Naive B cell (primary cell): Measurements from ENCODE around the gene DLAT. TPM values are rescaled to one million over a fixed set of nuclear protein-coding genes. Genes with fewer than 3 reads are reported as not detected.
"Not testable (repeated sequence)": the region's sequence is repeated elsewhere in the genome, so short reads cannot be mapped to it uniquely, and the experiment has no call there.

Experiments used
- ATAC-seq, 2 donors: fragments of 150-1000 bp; cut with Tn5 transposase; 2 replicates each; pipeline ENCODE4 v1.10.0; 2021; ENCODE audit warnings: low read depth in 2 of 2, mild to moderate bottlenecking in 2 of 2, moderate library complexity in 2 of 2
- DNase-seq: peaks from one replicate; pipeline ENCODE4 v3.0.0; 2022
- H3K27ac Mint-ChIP-seq, 6 donors: one replicate each; pipeline ENCODE4 v1.8.0; 2020 to 2022; ENCODE audit warnings: mild to moderate bottlenecking in 6 of 6, mixed read lengths in 6 of 6, moderate library complexity in 5 of 6, inconsistent platforms in 2 of 6
- H3K27me3 Mint-ChIP-seq, 3 donors: one replicate each; pipeline ENCODE4 v1.8.0; 2021 to 2022; ENCODE audit warnings: mixed read lengths in 3 of 3, mild to moderate bottlenecking in 1 of 3
- H3K36me3 Mint-ChIP-seq, 2 donors: one replicate each; pipeline ENCODE4 v1.8.0; 2020 to 2022; ENCODE audit warnings: mixed read lengths in 2 of 2, inconsistent platforms in 1 of 2, mild to moderate bottlenecking in 1 of 2
- H3K4me1 Mint-ChIP-seq, 3 donors: one replicate each; pipeline ENCODE4 v1.8.0; 2020 to 2022; ENCODE audit warnings: mixed read lengths in 3 of 3, inconsistent platforms in 1 of 3, mild to moderate bottlenecking in 1 of 3, moderate library complexity in 1 of 3
- H3K4me3 Mint-ChIP-seq, 8 donors: one replicate each; pipeline ENCODE4 v1.8.0; 2020 to 2022; ENCODE audit warnings: mild to moderate bottlenecking in 8 of 8, mixed read lengths in 8 of 8, moderate library complexity in 8 of 8, inconsistent platforms in 2 of 8
- H3K9me3 Mint-ChIP-seq, 7 donors: one replicate each; pipeline ENCODE4 v1.8.0; 2020 to 2022; ENCODE audit warnings: mixed read lengths in 7 of 7, mild to moderate bottlenecking in 5 of 7, inconsistent platforms in 2 of 7, moderate library complexity in 1 of 7
- polyA plus RNA-seq, 6 donors: library from polyadenylated mRNA; unstranded; fragments of 300-500 nt; fragmentation: Illumina TruSeq; gene quantifications; one replicate each; pipeline ENCODE4 v1.2.3, GENCODE V29; 2021; ENCODE audit warnings: low read depth in 6 of 6

DLAT gene
- polyA plus RNA-seq, 6 donors from 2014 or later: 24.6 to 38.8 (median 28.0) TPM

GRCh38 chr11:111990381-111990780 lies 34.8 kb upstream of the DLAT start:
- Mint-ChIP-seq H3K36me3 (no peaks in the 10 kb centered on the region), H3K4me3 (no peak overlapping the region), H3K27me3 (peaks cover 0 to 9% (median 7%) of the 10 kb centered on the region in 3 donors), H3K4me1 (no peaks in the 10 kb centered on the region), H3K27ac (no peak overlapping the region), H3K9me3 (no peaks in the 10 kb centered on the region)
- ATAC-seq (no peak), DNase-seq (no peak)

- no peak for DNase-seq
- H3K27me3 Mint-ChIP-seq: peaks cover 0 to 9% (median 7%) of the 10 kb centered on the region in 3 donors
- no peak overlapping the region for H3K27ac Mint-ChIP-seq
- no peak for ATAC-seq
- no peaks in the 10 kb centered on the region for H3K9me3 Mint-ChIP-seq
- H3K4me1 Mint-ChIP-seq: no peaks in the 10 kb centered on the region
- no peak overlapping the region for H3K4me3 Mint-ChIP-seq
- H3K36me3 Mint-ChIP-seq: no peaks in the 10 kb centered on the region
These were observed 32.9 kb upstream of the DLAT start for GRCh38 chr11:111992206-111992855.

DNA sequence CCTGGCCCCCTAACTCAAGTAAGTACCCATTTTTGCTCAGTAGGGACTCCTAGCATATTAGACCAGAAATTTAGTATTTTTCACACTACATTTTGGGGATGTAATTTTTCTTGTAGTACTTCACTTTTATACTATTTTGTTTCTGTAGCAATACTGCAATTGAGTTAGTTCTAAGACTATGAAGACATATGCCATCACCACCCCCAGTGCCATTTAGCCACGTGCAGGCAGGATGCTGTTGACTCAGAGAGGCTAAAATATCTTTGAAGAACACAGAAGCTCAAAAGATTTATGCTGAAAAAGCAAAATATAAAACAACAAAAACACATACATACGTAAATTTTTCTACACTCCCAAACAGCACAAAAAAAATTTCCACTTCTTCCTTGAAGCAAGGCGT lies 29.1 kb upstream of the DLAT start:
- Mint-ChIP-seq H3K4me1 (peaks cover 0 to 4% (median 3%) of the 10 kb centered on the region in 3 donors), H3K27ac (peak overlapping the region in 1 of 6 donors; percentile 26), H3K27me3 (peaks cover 3 to 8% (median 7%) of the 10 kb centered on the region in 3 donors), H3K9me3 (no peaks in the 10 kb centered on the region), H3K36me3 (no peaks in the 10 kb centered on the region), H3K4me3 (peak overlapping the region in 1 of 8 donors; percentile 16)
- DNase-seq: no peak
- no peak for ATAC-seq

DNA sequence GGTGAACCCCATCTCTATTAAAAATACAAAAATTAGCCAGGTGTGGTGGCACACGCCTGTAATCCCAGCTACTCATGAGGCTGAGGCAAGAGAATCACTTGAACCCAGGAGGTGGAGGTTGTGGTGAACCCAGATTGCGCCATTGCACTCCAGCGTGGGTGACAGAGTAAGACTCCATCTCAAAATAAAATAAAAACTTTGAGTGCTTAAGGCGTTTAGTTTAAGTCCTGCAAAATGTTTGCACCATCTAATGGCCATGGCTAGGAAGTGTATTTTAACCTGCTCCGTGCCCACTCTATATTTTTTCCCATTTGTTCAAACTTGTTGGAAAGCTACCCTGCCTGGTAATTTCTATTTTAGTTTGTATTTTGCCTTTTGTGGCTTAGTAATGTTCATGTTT lies 28.5 kb upstream of the DLAT start:
- H3K27me3 Mint-ChIP-seq, H3K27ac Mint-ChIP-seq, ATAC-seq, H3K9me3 Mint-ChIP-seq, H3K4me3 Mint-ChIP-seq, DNase-seq, H3K4me1 Mint-ChIP-seq, H3K36me3 Mint-ChIP-seq: not testable (repeated sequence)

DNA sequence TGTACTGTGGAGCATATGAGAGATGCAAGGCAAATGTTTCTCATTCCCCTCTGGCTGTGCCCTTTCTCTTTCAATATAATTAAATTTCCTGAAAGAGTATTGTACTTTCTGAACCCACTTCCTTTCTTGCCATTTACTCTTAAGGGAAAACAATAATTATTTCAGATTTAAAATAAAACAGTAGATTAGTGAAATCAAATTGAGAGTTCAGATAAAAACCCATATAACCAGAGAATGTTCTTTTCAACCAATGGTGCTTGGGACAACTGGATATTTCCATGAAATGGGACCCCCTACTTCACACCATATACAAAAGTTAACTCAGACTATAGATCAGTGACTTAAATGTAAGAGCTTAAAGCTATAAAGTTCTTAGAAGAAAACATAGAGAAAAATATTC lies 26.1 kb upstream of the DLAT start:
- Mint-ChIP-seq H3K4me1 (peaks cover 0 to 5% (median 3%) of the 10 kb centered on the region in 3 donors), H3K36me3 (no peaks in the 10 kb centered on the region), H3K27ac (peak overlapping the region in 1 of 6 donors; percentile 26), H3K9me3 (no peaks in the 10 kb centered on the region), H3K4me3 (no peak overlapping the region), H3K27me3 (peaks cover 0 to 8% (median 7%) of the 10 kb centered on the region in 3 donors)
- ATAC-seq: no peak
- no peak for DNase-seq

DNA sequence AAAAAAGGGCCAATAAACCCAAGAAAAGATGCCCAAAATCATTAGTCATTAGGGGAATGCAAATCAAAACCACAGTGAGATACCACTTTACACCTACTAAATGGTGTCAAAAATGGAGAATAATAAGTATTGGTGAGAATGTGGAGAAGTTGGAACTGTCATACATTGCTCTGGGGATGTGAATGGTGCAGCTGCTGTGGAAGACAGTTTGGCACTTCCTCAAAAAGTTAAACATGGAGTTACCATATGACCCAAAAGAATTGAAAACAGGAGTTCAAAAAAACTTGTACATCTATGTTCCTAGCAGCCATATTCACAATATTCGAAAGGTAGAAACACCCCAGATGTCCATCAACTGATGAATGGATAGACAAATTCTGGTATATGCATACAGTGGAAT lies 24.5 kb upstream of the DLAT start:
- no peak for DNase-seq
- no peak overlapping the region for H3K4me3 Mint-ChIP-seq
- peaks cover 3 to 7% (median 6%) of the 10 kb centered on the region in 3 donors for H3K4me1 Mint-ChIP-seq
- no peak for ATAC-seq
- no peaks in the 10 kb centered on the region for H3K36me3 Mint-ChIP-seq
- H3K9me3 Mint-ChIP-seq: no peaks in the 10 kb centered on the region
- H3K27ac Mint-ChIP-seq: no peak overlapping the region
- H3K27me3 Mint-ChIP-seq: peaks cover 6 to 13% (median 8%) of the 10 kb centered on the region in 3 donors

DNA sequence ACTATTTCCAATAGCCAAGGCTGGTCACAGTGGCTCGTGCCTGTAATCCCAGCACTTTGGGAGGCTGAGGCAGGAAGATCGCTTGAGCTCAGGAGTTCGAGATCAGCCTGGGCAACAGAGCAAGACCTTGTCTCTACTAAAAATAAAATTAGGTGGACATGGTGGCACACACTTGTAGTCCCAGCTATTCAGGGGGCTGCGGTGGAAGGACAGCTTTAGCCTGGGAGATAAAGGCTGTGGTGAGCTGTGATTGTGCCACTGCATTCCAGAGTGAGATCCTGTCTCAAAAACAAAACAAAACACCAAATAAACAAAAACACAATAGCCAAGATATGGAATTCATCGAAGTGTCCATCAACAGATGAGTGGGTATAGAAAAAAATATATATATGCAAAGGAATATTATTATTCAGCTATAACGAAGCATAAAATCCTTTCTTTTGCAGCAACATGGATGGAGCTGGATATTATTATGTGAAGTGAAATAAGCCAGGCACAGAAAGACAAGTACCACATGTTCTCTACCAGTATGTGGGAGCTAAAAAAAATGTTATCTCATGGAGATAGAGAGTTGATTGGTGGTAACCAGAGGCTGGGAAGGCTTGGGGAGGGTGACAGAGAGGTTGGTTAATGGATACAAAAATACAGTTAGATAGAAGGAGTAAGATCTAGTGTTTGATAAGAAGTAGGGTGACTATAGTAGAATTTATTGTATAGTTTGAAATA lies 22.6 kb upstream of the DLAT start:
- H3K4me3 Mint-ChIP-seq: no peak overlapping the region
- H3K4me1 Mint-ChIP-seq: peaks cover 3 to 6% (median 6%) of the 10 kb centered on the region in 3 donors
- DNase-seq (no peak), ATAC-seq (no peak)
- H3K36me3 Mint-ChIP-seq: no peaks in the 10 kb centered on the region
- H3K27ac Mint-ChIP-seq: peak overlapping the region in 1 of 6 donors; percentile 2
- peaks cover 13 to 19% (median 13%) of the 10 kb centered on the region in 3 donors for H3K27me3 Mint-ChIP-seq
- H3K9me3 Mint-ChIP-seq: no peaks in the 10 kb centered on the region

- ATAC-seq (peak; percentile 80 to 82), DNase-seq (peak; percentile 10)
- Mint-ChIP-seq H3K4me3 (no peak overlapping the region), H3K9me3 (no peaks in the 10 kb centered on the region), H3K27ac (peak overlapping the region in 1 of 6 donors; percentile 44), H3K27me3 (peaks cover 13 to 34% (median 25%) of the 10 kb centered on the region in 3 donors), H3K36me3 (no peaks in the 10 kb centered on the region), H3K4me1 (peaks cover 0 to 6% (median 3%) of the 10 kb centered on the region in 3 donors)
These were observed 20.8 kb upstream of the DLAT start for GRCh38 chr11:112004389-112004788.

GRCh38 chr11:112005422-112006094 lies 19.6 kb upstream of the DLAT start:
- Mint-ChIP-seq H3K9me3 (no peaks in the 10 kb centered on the region), H3K27ac (no peak overlapping the region), H3K27me3 (peaks cover 18 to 35% (median 34%) of the 10 kb centered on the region in 3 donors), H3K36me3 (no peaks in the 10 kb centered on the region), H3K4me3 (no peak overlapping the region), H3K4me1 (peaks cover 0 to 12% (median 3%) of the 10 kb centered on the region in 3 donors)
- ATAC-seq (no peak), DNase-seq (no peak)

DNA sequence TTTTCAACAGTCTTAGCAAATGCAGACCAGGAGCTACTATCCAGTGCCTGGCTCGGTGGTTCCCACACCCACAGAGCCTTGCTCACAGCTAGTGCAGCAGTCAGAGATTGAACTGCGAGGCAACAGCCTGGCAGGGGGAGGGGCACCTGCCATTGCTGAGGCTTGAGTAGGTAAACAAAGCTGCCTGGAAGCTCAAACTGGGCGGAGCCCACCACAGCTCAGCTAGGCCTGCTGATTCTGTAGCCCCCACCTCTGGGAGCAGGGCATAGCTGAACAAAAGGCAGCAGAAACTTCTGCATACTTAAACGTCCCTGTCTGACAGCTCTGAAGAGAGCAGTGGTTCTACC lies 19.1 kb upstream of the DLAT start:
- H3K4me3 Mint-ChIP-seq, DNase-seq, ATAC-seq, H3K27ac Mint-ChIP-seq, H3K36me3 Mint-ChIP-seq, H3K9me3 Mint-ChIP-seq: not testable (repeated sequence)
- H3K4me1 Mint-ChIP-seq: peaks cover 0 to 12% (median 3%) of the 10 kb centered on the region in 3 donors
- peaks cover 16 to 35% (median 34%) of the 10 kb centered on the region in 3 donors for H3K27me3 Mint-ChIP-seq

DNA sequence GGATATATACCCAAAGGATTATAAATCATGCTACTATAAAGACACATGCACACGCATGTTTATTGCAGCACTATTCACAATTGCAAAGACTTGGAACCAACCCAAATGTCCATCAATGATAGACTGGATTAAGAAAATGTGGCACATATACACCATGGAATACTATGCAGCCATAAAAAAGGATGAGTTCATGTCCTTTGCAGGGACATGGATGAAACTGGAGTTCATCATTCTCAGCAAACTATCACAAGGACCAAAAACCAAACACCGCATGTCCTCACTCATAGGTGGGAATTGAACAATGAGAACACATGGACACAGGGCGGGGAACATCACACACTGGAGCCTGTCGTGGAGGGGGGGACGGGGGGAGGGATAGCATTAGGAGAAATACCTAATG lies 13.8 kb upstream of the DLAT start:
- H3K27me3 Mint-ChIP-seq: peaks cover 10 to 44% (median 26%) of the 10 kb centered on the region in 3 donors
- not testable (repeated sequence) for H3K9me3 Mint-ChIP-seq

DNA sequence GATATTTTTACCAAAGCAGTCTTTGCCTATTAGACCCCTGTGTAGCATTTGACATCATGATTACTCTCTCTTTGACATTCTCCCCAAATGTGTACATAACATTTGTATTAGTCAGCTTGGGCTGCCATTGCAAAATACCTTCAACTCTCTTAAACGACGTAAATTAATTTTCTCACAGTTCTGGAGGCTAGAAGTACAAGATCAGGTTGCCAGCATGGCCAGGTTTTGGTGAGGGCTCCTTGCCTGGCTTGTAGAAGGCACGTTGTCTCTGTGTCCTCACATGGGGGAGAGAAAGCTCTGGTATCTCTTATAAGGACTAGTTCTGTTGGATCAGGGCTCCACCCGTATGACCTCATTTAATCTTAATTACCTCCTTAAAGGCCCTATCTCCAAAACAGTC lies 12.3 kb upstream of the DLAT start:
- H3K36me3 Mint-ChIP-seq: no peaks in the 10 kb centered on the region
- H3K4me3 Mint-ChIP-seq: peak overlapping the region in 1 of 8 donors; percentile 12
- peaks cover 11 to 36% (median 12%) of the 10 kb centered on the region in 3 donors for H3K27me3 Mint-ChIP-seq
- H3K4me1 Mint-ChIP-seq: peaks cover 4 to 6% (median 5%) of the 10 kb centered on the region in 3 donors
- H3K9me3 Mint-ChIP-seq: peaks cover 0 to 4% (median 0%) of the 10 kb centered on the region in 7 donors
- ATAC-seq (no peak), DNase-seq (no peak)
- no peak overlapping the region for H3K27ac Mint-ChIP-seq

More for the DNA sequence above, 13.8 kb upstream of the DLAT start:
- not testable (repeated sequence) for DNase-seq, ATAC-seq, H3K4me1 Mint-ChIP-seq, H3K27ac Mint-ChIP-seq, H3K36me3 Mint-ChIP-seq, H3K4me3 Mint-ChIP-seq

DNA sequence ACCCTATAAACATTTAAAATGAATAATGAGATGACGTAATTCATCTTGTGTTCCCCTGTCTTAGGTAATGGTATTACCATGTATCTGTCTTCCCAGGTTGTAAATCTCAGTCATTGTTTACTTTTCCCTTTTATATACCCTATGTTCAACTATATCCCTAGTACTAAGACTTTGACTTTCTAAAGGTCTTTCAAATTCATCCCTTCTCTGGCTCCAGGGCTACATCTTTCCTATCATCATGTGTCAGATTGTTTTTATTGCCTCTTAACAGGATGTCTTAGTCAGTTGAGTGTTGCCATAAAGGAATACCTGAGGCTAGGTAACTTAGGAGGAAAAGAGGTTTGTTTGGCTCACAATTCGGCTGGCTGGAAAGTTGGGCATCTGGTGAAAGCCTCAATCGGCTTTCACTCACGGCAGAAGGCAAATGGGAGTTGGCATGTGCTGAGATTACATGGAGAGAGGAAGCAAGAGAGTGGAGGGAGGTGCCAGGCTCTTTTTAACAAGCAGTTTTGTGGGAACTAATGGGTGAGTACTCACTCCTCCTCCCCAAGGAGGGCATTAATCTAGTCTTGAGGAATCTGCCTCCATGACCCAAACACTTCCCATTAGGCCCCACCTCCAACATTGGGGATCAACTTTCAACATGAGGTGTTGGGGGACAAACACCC lies 11.6 kb upstream of the DLAT start:
- H3K27me3 Mint-ChIP-seq: peaks cover 5 to 28% (median 11%) of the 10 kb centered on the region in 3 donors
- H3K36me3 Mint-ChIP-seq: no peaks in the 10 kb centered on the region
- H3K4me3 Mint-ChIP-seq: no peak overlapping the region
- H3K4me1 Mint-ChIP-seq: peaks cover 4 to 6% (median 5%) of the 10 kb centered on the region in 3 donors
- H3K9me3 Mint-ChIP-seq: peaks cover 0 to 4% (median 0%) of the 10 kb centered on the region in 7 donors
- no peak for ATAC-seq
- DNase-seq: no peak
- H3K27ac Mint-ChIP-seq: no peak overlapping the region
